OCI-LY7 (cell line): Measurements from ENCODE around the gene BARHL2.

Experiments used
- CTCF ChIP-seq: fragments of 200-600 bp; sonication (generic); conservative IDR thresholded peaks from 2 replicates; pipeline ENCODE4 v1.5.1; 2014; ENCODE audit warnings: mild to moderate bottlenecking, antibody characterized with exemption, low read length, moderate library complexity, mixed read lengths
- EZH2phosphoT487 ChIP-seq: fragments of 200-600 bp; sonication (generic); IDR thresholded peaks from 2 replicates; pipeline ENCODE4 v1.6.1; 2018; ENCODE audit warnings: low read depth, borderline replicate concordance, mild to moderate bottlenecking, mixed run types, antibody characterized with exemption, low read length, moderate library complexity, mixed read lengths

GRCh38 chr1:90687747-90688146 lies 29.4 kb downstream of the BARHL2 start:
- TF ChIP-seq CTCF (no peak), EZH2phosphoT487 (no peak)
